Body of pancreas (tissue), 4 donors: ENCODE data around the gene PPP2R5C. TPM values are rescaled to one million over a fixed set of nuclear protein-coding genes. Genes with fewer than 3 reads are reported as not detected.

Experiments used
- ATAC-seq: fragments of 150-250 bp; one replicate; pipeline ENCODE4 v1.9.1; 2016
- DNase-seq, 4 donors: peaks; one replicate each; pipeline ENCODE4 v3.0.0-alpha.2; 2019
- H3K27ac ChIP-seq, 4 donors: fragments of 200-600 bp; sonication (generic); 1 replicate in 3 of 4; 2 replicates in 1 of 4; pipeline versions ENCODE4 v1.5.1 to v1.6.1; 2016 to 2019; ENCODE audit warnings: mild to moderate bottlenecking in 1 of 4, mixed read lengths in 1 of 4, moderate library complexity in 1 of 4
- H3K27me3 ChIP-seq, 2 donors: fragments of 200-600 bp; sonication (generic); one replicate each; pipeline ENCODE4 v1.6.0; 2016; ENCODE audit warnings: mild to moderate bottlenecking in 1 of 2
- H3K36me3 ChIP-seq, 2 donors: fragments of 200-600 bp; sonication (generic); replicated peaks in 1 of 2; 2 replicates each; pipeline ENCODE4 v1.5.1; 2016; ENCODE audit warnings: low read depth in 2 of 2; ENCODE audit not compliant: insufficient read depth in 1 of 2
- H3K4me1 ChIP-seq: fragments of 200-600 bp; sonication (generic); one replicate; pipeline ENCODE4 v1.6.0; 2016
- H3K4me3 ChIP-seq, 2 donors: fragments of 200-600 bp; sonication (generic); 1 replicate in 1 of 2; 2 replicates in 1 of 2; pipeline ENCODE4 v1.5.1; 2016 to 2019
- H3K9me3 ChIP-seq, 3 donors: fragments of 200-600 bp; sonication (generic); 1 replicate in 2 of 3; 2 replicates in 1 of 3; pipeline ENCODE4 v1.5.1; 2016
- POLR2A ChIP-seq, 3 donors: fragments of 450-650 bp; IDR thresholded peaks; one replicate each; pipeline ENCODE4 v1.6.1; 2016; ENCODE audit warnings: antibody characterized with exemption in 3 of 3, mild to moderate bottlenecking in 2 of 3
- WGBS, 2 donors: methylation state at CpG; one replicate each; pipeline ENCODE4 v1.1.5; 2017; 5-methylcytosine and 5-hydroxymethylcytosine counted together
- intact Hi-C: fragments of 100-400 bp; cut with DNase I; formaldehyde crosslinking; loops from one replicate; pipeline ENCODE4 v1.15.1; 2023
- total RNA-seq, 2 donors: library from RNA; depleted of rRNA; stranded (reverse); fragments of >200 nt; gene quantifications; one replicate each; pipeline ENCODE4 v1.1.0, GENCODE V29; 2016
- TF ChIP-seq, protein P1 (sequence below), 7 experiments: fragments of 450-650 bp in 4 of 7; fragments of 200-600 bp in 3 of 7; sonication (generic) in 3 of 7; IDR thresholded peaks; one replicate each; pipeline ENCODE4 v1.5.1; 2016 to 2019; ENCODE audit warnings: antibody characterized with exemption in 7 of 7

The PPP2R5C gene
- total RNA-seq, 2 donors from 2014 or later = 59.0 to 77.6 TPM

- peaks cover 0 to 1% of the 10 kb centered on the region in 2 donors for H3K36me3 ChIP-seq
- intact Hi-C loops = no loop called here
- H3K27ac ChIP-seq = no peak overlapping the region
- H3K4me3 ChIP-seq = no peak overlapping the region
- peaks cover 34% of the 10 kb centered on the region for H3K4me1 ChIP-seq
- no peak for TF ChIP-seq POLR2A (IDR thresholded peaks at IDR 0.05)
- TF ChIP-seq, protein P1, sequence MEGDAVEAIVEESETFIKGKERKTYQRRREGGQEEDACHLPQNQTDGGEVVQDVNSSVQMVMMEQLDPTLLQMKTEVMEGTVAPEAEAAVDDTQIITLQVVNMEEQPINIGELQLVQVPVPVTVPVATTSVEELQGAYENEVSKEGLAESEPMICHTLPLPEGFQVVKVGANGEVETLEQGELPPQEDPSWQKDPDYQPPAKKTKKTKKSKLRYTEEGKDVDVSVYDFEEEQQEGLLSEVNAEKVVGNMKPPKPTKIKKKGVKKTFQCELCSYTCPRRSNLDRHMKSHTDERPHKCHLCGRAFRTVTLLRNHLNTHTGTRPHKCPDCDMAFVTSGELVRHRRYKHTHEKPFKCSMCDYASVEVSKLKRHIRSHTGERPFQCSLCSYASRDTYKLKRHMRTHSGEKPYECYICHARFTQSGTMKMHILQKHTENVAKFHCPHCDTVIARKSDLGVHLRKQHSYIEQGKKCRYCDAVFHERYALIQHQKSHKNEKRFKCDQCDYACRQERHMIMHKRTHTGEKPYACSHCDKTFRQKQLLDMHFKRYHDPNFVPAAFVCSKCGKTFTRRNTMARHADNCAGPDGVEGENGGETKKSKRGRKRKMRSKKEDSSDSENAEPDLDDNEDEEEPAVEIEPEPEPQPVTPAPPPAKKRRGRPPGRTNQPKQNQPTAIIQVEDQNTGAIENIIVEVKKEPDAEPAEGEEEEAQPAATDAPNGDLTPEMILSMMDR (IDR thresholded peaks at IDR 0.05) = no peak
- H3K9me3 ChIP-seq = no peaks in the 10 kb centered on the region
- DNase-seq (no peak), ATAC-seq (no peak)
- H3K27me3 ChIP-seq = no peaks in the 10 kb centered on the region
- 68 to 69% methylated on average over 5 of the region's 5 CpGs for WGBS, 2 donors
These were observed 94.4 kb downstream of the PPP2R5C start for GRCh38 chr14:101855958-101856357.

DNA sequence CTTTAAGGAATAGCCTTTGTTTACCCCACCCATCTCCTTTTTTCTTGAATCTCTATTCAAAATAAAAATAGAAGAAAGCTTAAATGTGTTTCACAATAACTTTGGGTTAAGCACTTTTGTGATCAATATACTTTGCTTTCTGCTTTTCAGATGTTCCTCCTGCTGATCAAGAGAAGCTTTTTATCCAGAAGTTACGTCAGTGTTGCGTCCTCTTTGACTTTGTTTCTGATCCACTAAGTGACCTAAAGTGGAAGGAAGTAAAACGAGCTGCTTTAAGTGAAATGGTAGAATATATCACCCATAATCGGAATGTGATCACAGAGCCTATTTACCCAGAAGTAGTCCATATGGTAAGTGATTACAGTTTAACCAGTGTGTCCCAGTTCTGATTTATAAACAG lies 95.0 kb downstream of the PPP2R5C start:
- TF ChIP-seq, protein P1 (IDR thresholded peaks at IDR 0.05) = no peak
- TF ChIP-seq POLR2A (IDR thresholded peaks at IDR 0.05) = no peak
- Histone ChIP-seq H3K9me3 (no peaks in the 10 kb centered on the region), H3K36me3 (peaks cover 0 to 1% of the 10 kb centered on the region in 2 donors), H3K27ac (peak overlapping the region in 1 of 4 donors; percentile 66), H3K4me1 (peaks cover 30% of the 10 kb centered on the region), H3K4me3 (no peak overlapping the region), H3K27me3 (no peaks in the 10 kb centered on the region)
- ATAC-seq (peak; percentile 16), DNase-seq (no peak)
- intact Hi-C loops = no loop called here
- 43 to 51% methylated on average over 4 of the region's 4 CpGs for WGBS, 2 donors

DNA sequence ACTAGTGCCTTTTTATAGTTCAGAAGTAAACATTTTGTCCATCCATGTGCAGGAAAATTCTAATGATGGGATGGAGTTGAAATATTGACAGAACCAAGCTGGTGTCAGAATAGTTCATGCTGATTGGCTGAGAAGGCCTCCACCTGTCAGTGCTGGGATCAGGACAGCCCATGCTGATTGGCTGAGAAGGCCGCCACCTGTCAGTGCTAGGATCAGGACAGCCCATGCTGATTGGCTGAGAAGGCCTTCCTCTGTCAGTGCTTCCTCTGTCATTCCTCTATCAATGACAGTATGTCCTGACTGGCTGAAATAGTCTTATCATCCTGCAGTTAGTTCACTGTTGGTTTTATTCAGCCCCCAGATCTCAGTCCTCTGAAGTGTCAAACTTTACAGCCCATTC lies 95.7 kb downstream of the PPP2R5C start:
- H3K36me3 ChIP-seq = peaks cover 0 to 1% of the 10 kb centered on the region in 2 donors
- 91 to 100% methylated on average over 1 of the region's 1 CpG for WGBS, 2 donors
- peaks cover 26% of the 10 kb centered on the region for H3K4me1 ChIP-seq
- H3K27ac ChIP-seq = peak overlapping the region in 2 of 4 donors; percentile 1 to 66
- no peak overlapping the region for H3K4me3 ChIP-seq
- TF ChIP-seq, protein P1 (IDR thresholded peaks at IDR 0.05) = no peak
- H3K27me3 ChIP-seq = no peaks in the 10 kb centered on the region
- intact Hi-C loops = no loop called here
- peak; percentile 51 for ATAC-seq
- H3K9me3 ChIP-seq = no peaks in the 10 kb centered on the region
- no peak for DNase-seq

DNA sequence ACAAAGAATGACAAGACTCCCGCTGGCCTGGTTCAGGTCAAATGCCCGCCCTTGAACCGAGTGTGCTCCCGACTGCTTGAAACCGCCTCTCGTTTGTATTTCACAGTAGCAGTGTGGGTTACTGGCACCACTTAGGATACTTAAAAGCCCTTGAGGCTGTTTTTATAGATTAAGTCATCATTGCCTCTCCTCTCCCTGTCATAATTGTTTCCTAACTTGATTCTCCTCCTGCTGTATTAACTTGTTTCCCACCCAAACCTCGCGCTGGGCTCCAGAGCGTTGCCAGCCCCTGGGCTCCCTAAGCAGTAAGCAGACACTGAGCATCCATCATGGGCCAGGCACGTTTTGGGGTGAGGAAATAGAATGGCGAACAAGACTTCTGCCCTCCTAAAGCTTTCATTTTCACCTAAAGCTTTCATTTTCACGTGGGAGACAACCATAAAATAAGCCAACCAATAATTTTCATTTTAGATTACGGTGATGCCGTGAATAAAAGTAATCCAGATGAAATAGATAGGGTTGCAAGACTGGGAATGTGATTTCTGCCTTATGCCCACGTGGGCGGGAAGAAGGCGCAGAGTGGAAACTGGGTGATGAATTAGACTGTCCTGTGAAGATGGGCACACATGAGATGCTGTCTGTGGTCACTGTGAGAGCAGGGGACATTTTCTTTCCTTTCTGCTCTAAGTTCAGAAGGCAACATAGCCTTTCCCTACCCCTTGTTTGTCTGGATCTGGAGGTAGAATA lies 97.5 kb downstream of the PPP2R5C start:
- DNase-seq = no peak
- intact Hi-C loops = no loop called here
- H3K9me3 ChIP-seq = no peaks in the 10 kb centered on the region
- H3K4me3 ChIP-seq = no peak overlapping the region
- H3K36me3 ChIP-seq = peaks cover 0 to 1% of the 10 kb centered on the region in 2 donors
- H3K27me3 ChIP-seq = no peaks in the 10 kb centered on the region
- no peak for ATAC-seq
- H3K27ac ChIP-seq = no peak overlapping the region
- H3K4me1 ChIP-seq = peaks cover 21% of the 10 kb centered on the region
- TF ChIP-seq POLR2A (IDR thresholded peaks at IDR 0.05) = no peak
- TF ChIP-seq, protein P1 (IDR thresholded peaks at IDR 0.05) = no peak
- 91 to 94% methylated on average over 17 of the region's 17 CpGs for WGBS, 2 donors

DNA sequence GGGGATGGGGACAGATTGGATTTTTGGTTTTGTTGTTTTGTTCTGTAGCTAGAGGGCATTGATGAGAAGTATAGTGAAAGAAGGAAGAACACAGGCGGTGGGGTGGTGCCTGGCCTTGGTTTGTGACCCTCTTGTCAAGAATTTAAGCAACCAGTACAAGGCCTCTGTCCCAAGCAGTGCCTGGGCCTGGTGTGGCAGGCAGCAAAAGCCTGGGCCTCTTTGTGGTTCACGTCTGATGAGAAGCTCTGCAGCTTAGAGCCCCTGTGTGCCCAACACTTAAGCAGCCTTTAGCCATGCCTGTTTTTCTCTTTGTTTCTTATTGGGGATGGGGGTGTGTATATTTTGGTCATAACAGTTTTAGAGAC lies 98.0 kb downstream of the PPP2R5C start:
- ATAC-seq = no peak
- Histone ChIP-seq H3K27ac (no peak overlapping the region), H3K4me3 (no peak overlapping the region), H3K4me1 (peaks cover 21% of the 10 kb centered on the region), H3K36me3 (peaks cover 0 to 1% of the 10 kb centered on the region in 2 donors), H3K9me3 (no peaks in the 10 kb centered on the region), H3K27me3 (no peaks in the 10 kb centered on the region)
- TF ChIP-seq, protein P1 (IDR thresholded peaks at IDR 0.05) = no peak
- TF ChIP-seq POLR2A (IDR thresholded peaks at IDR 0.05) = no peak
- intact Hi-C loops = no loop called here
- 81 to 89% methylated on average over 2 of the region's 2 CpGs for WGBS, 2 donors
- no peak for DNase-seq
